Natural killer cell (primary cell): ENCODE data around the gene POLR2C. TPM values are rescaled to one million over a fixed set of nuclear protein-coding genes. Genes with fewer than 3 reads are reported as not detected.

ENCODE experiments used
- ATAC-seq, 3 donors: fragments of 150-1000 bp in 2 of 3; fragments of 200-7000 bp in 1 of 3; cut with Tn5 transposase; 1 replicate in 1 of 3; 2 replicates in 2 of 3; pipeline ENCODE4 v1.10.0; 2021; ENCODE audit warnings: mild to moderate bottlenecking in 2 of 3, moderate library complexity in 2 of 3
- DNase-seq, 2 donors: peaks; one replicate each; pipeline versions ENCODE4 v3.0.0 to v3.0.0-alpha.2; 2013 to 2021; ENCODE audit warnings: mixed read lengths in 1 of 2
- H3K27ac ChIP-seq: one replicate; pipeline ENCODE4 v1.5.1; 2013; ENCODE audit warnings: mild to moderate bottlenecking, low read length
- H3K27me3 ChIP-seq: one replicate; pipeline ENCODE4 v1.6.1; 2013; ENCODE audit warnings: low read length; ENCODE audit not compliant: control insufficient read depth, insufficient read depth
- H3K36me3 ChIP-seq: one replicate; pipeline ENCODE4 v1.6.1; 2013; ENCODE audit warnings: low read length; ENCODE audit not compliant: control insufficient read depth, insufficient read depth
- H3K4me1 ChIP-seq: one replicate; pipeline ENCODE4 v1.6.1; 2013; ENCODE audit warnings: low read length; ENCODE audit not compliant: control insufficient read depth, insufficient read depth
- H3K4me3 ChIP-seq: one replicate; pipeline ENCODE4 v1.5.1; 2013; ENCODE audit warnings: low read length
- H3K9me3 ChIP-seq: one replicate; pipeline ENCODE4 v1.6.1; 2013; ENCODE audit warnings: low read length; ENCODE audit not compliant: control insufficient read depth, insufficient read depth
- H3K27ac Mint-ChIP-seq, 2 donors: one replicate each; pipeline ENCODE4 v1.8.0; 2022; ENCODE audit warnings: mild to moderate bottlenecking in 2 of 2, mixed read lengths in 2 of 2, moderate library complexity in 1 of 2
- H3K27me3 Mint-ChIP-seq, 2 donors: one replicate each; pipeline ENCODE4 v1.8.0; 2022; ENCODE audit warnings: low read depth in 2 of 2, mixed read lengths in 2 of 2
- H3K36me3 Mint-ChIP-seq: one replicate; pipeline ENCODE4 v1.8.0; 2022; ENCODE audit warnings: mixed read lengths
- H3K4me1 Mint-ChIP-seq, 2 donors: one replicate each; pipeline ENCODE4 v1.8.0; 2022; ENCODE audit warnings: mixed read lengths in 2 of 2
- H3K4me3 Mint-ChIP-seq: one replicate; pipeline ENCODE4 v1.8.0; 2022; ENCODE audit warnings: mild to moderate bottlenecking, moderate library complexity, mixed read lengths
- H3K9me3 Mint-ChIP-seq, 2 donors: one replicate each; pipeline ENCODE4 v1.8.0; 2022; ENCODE audit warnings: mixed read lengths in 2 of 2
- WGBS: methylation state at CpG from one replicate; pipeline ENCODE4 v1.1.7; 2013; ENCODE audit warnings: missing lambda C conversion rate; ENCODE audit not compliant: insufficient coverage; 5-methylcytosine and 5-hydroxymethylcytosine counted together
- intact Hi-C: fragments of 100-400 bp; cut with micrococcal nuclease; formaldehyde crosslinking; loops from one replicate; pipeline ENCODE4 v1.14.2; 2022
- total RNA-seq, 4 donors: library from RNA; stranded (reverse); fragments of 120-200 nt in 1 of 4; gene quantifications; one replicate each; pipeline versions ENCODE4 v1.2.3 to v1.2.4, GENCODE V29; 2013 to 2022
- TF ChIP-seq, protein P1 (sequence below): fragments of 200-600 bp; IDR thresholded peaks from one replicate; pipeline ENCODE4 v1.8.0; 2022; ENCODE audit warnings: antibody characterized with exemption

The POLR2C gene
- total RNA-seq, 3 donors from 2014 or later (not counting 1 experiment from before 2014, with no cell fraction given): 55.4 to 71.2 (median 66.7) TPM

DNA sequence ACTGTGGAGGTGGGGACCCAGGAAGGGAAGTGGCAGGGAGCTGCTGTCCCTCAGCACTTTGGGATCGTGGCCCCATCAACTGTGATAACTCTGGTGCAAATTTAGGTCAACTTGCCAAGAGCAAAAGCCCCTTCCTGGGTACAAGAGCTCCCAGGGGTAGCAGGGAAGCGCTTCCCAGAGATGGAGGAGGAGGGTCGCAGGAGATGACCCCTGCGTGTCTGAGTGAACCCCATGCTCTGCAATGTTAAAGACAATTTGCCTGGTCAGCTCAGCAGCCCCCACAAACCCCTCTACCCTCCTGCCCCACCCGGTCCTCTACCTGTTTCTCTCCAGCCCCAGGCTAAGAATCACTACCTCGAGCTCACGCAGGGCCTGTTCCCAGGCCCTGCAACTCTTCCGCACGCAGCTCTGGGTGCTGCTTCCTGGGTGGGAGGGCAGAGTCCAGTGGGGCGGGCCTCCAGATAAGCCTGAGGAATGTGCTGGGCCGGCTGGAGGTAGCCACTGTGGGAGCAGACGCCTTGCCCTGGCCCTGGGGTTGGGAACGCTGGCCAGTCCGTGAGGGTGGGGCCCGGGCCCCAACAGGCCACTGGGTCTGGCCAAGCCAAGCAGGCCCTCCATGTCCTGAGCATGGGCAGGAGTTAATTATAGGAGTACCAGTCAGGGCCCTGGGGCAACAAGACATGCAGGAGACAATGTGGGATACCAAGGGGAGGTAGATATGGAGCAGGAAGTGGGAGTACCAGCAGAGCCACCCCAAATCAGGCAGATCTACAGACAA is 17.7 kb downstream of the POLR2C start:
- 90% methylated on average over 15 of the region's 15 CpGs for WGBS
- H3K27me3 ChIP-seq: no peaks in the 10 kb centered on the region
- Mint-ChIP-seq H3K4me1 (peaks cover 19 to 39% of the 10 kb centered on the region in 2 donors), H3K27ac (no peak overlapping the region), H3K36me3 (no peaks in the 10 kb centered on the region), H3K27me3 (peaks cover 0 to 3% of the 10 kb centered on the region in 2 donors), H3K9me3 (no peaks in the 10 kb centered on the region), H3K4me3 (no peak overlapping the region)
- no peak for DNase-seq
- no peaks in the 10 kb centered on the region for H3K9me3 ChIP-seq
- no peak overlapping the region for H3K4me3 ChIP-seq
- TF ChIP-seq, protein P1, sequence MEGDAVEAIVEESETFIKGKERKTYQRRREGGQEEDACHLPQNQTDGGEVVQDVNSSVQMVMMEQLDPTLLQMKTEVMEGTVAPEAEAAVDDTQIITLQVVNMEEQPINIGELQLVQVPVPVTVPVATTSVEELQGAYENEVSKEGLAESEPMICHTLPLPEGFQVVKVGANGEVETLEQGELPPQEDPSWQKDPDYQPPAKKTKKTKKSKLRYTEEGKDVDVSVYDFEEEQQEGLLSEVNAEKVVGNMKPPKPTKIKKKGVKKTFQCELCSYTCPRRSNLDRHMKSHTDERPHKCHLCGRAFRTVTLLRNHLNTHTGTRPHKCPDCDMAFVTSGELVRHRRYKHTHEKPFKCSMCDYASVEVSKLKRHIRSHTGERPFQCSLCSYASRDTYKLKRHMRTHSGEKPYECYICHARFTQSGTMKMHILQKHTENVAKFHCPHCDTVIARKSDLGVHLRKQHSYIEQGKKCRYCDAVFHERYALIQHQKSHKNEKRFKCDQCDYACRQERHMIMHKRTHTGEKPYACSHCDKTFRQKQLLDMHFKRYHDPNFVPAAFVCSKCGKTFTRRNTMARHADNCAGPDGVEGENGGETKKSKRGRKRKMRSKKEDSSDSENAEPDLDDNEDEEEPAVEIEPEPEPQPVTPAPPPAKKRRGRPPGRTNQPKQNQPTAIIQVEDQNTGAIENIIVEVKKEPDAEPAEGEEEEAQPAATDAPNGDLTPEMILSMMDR: no peak
- intact Hi-C loops: loop anchor here (5.0 kb wide), 1 partner anchor 37 kb away; no protein-coding TSS in a partner anchor
- H3K36me3 ChIP-seq: no peaks in the 10 kb centered on the region
- H3K4me1 ChIP-seq: peaks cover 37% of the 10 kb centered on the region
- no peak for ATAC-seq
- H3K27ac ChIP-seq: no peak overlapping the region

DNA sequence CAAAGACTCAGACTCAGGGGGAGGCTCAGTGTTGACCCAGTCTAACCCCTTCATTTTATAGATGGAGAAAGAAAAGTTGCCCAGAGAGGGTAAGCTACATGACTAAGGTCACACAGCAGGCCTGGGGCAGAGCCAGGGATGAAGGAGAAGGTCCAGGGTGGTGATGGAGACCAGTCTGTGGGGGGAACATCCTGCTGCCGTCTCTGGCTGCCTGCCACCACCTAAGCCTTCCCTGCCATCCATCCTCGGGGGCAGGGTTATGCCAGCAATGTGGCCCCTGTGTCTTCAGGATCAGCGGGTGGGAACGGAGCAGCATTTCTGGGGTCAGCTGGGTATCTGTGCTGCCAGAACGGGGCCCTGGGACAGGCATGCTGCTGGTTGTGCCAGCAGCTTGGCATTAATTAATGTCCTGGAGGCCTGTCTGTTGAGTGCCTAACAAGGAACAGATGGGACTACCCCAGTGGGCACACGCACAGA is 18.3 kb downstream of the POLR2C start:
- ATAC-seq (no peak), DNase-seq (no peak)
- H3K36me3 Mint-ChIP-seq: no peaks in the 10 kb centered on the region
- Histone ChIP-seq H3K9me3 (no peaks in the 10 kb centered on the region), H3K27ac (no peak overlapping the region), H3K36me3 (no peaks in the 10 kb centered on the region), H3K4me3 (no peak overlapping the region), H3K4me1 (peaks cover 42% of the 10 kb centered on the region), H3K27me3 (no peaks in the 10 kb centered on the region)
- H3K9me3 Mint-ChIP-seq: no peaks in the 10 kb centered on the region
- TF ChIP-seq, protein P1: no peak
- H3K27ac Mint-ChIP-seq: no peak overlapping the region
- intact Hi-C loops: no loop called here
- H3K27me3 Mint-ChIP-seq: peaks cover 0 to 3% of the 10 kb centered on the region in 2 donors
- H3K4me3 Mint-ChIP-seq: no peak overlapping the region
- WGBS: 95% methylated on average over 6 of the region's 6 CpGs
- H3K4me1 Mint-ChIP-seq: peaks cover 24 to 43% of the 10 kb centered on the region in 2 donors

DNA sequence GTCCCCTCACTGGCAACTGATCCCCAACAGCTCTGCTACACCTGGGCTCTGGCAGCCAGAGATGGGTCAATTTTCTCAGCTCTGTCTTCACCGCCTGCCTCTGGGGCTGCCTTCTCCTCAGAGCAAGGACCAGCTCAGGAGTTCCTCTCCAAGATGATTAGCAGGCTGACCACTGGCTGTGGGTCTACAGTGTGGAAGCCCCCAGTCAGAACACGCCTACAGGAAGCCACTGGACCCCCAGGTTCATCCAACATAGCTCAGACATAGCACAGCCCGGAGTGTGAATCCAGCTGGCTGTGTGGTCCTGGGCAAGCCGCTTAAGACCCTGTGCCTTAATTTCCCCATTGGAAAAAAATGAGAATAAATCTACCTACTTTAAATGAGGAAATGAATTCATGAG is 18.9 kb downstream of the POLR2C start:
- WGBS: 92% methylated on average over 4 of the region's 4 CpGs

More for the DNA sequence above, 18.9 kb downstream of the POLR2C start:
- Histone ChIP-seq H3K9me3 (no peaks in the 10 kb centered on the region), H3K36me3 (no peaks in the 10 kb centered on the region), H3K4me3 (no peak overlapping the region), H3K27ac (no peak overlapping the region), H3K27me3 (no peaks in the 10 kb centered on the region), H3K4me1 (peaks cover 40% of the 10 kb centered on the region)
- Mint-ChIP-seq H3K9me3 (no peaks in the 10 kb centered on the region), H3K4me1 (peaks cover 22 to 40% of the 10 kb centered on the region in 2 donors), H3K27ac (no peak overlapping the region), H3K4me3 (no peak overlapping the region), H3K27me3 (peaks cover 0 to 3% of the 10 kb centered on the region in 2 donors), H3K36me3 (no peaks in the 10 kb centered on the region)
- intact Hi-C loops: no loop called here
- ATAC-seq (no peak), DNase-seq (no peak)
- TF ChIP-seq, protein P1: no peak
